IPS DF 19.7 (cell line): ENCODE measurements around the gene ODAPH.
"Not testable (repeated sequence)": the region's sequence is repeated elsewhere in the genome, so short reads cannot be mapped to it uniquely, and the experiment has no call there.

ENCODE experiments used
- DNase-seq: peaks from one replicate; pipeline ENCODE4 v3.0.0-alpha.2; 2013; ENCODE audit warnings: low read depth, low spot score

The ODAPH gene

GRCh38 chr4:75555294-75556164 lies at the start of gene ODAPH:
Gene ODAPH, plus strand, starts transcription at chr4:75556066. Its CDS starts 17 bp downstream, at chr4:75556083.
- DNase-seq = no peak

GRCh38 chr4:75509592-75509991 lies 46.3 kb upstream of the ODAPH start:
- DNase-seq = not testable (repeated sequence)

- no peak for DNase-seq
Measured at GRCh38 chr4:75511841-75512240, 44.0 kb upstream of the ODAPH start.

GRCh38 chr4:75512386-75513211 lies 43.3 kb upstream of the ODAPH start:
- DNase-seq = no peak

GRCh38 chr4:75513526-75514130 lies 42.2 kb upstream of the ODAPH start:
- no peak for DNase-seq

- DNase-seq = peak; percentile 89
Measured at GRCh38 chr4:75514131-75514948, 41.5 kb upstream of the ODAPH start, which contains the start of the genes RCHY1 and THAP6. Gene RCHY1, minus strand, starts transcription at chr4:75514403. Its CDS starts 117 bp downstream, at chr4:75514286. Gene THAP6, plus strand, starts transcription at chr4:75514473. Its CDS starts 980 bp downstream, at chr4:75515453.

- DNase-seq = no peak
Measured at GRCh38 chr4:75514949-75515612, 40.8 kb upstream of the ODAPH start.

- DNase-seq = no peak
Measured at GRCh38 chr4:75516144-75516543, 39.7 kb upstream of the ODAPH start.

- not testable (repeated sequence) for DNase-seq
Measured at GRCh38 chr4:75519452-75519851, 36.4 kb upstream of the ODAPH start.

- no peak for DNase-seq
Measured at GRCh38 chr4:75525086-75525485, 30.8 kb upstream of the ODAPH start.

- DNase-seq = no peak
Measured at GRCh38 chr4:75525910-75526309, 30.0 kb upstream of the ODAPH start.

- no peak for DNase-seq
Measured at GRCh38 chr4:75527482-75527881, 28.4 kb upstream of the ODAPH start.

GRCh38 chr4:75530556-75531322 lies 25.1 kb upstream of the ODAPH start:
- DNase-seq = no peak

GRCh38 chr4:75531536-75532143 lies 24.2 kb upstream of the ODAPH start:
- DNase-seq = not testable (repeated sequence)

GRCh38 chr4:75533339-75533887 lies 22.5 kb upstream of the ODAPH start:
- not testable (repeated sequence) for DNase-seq

GRCh38 chr4:75533926-75534325 lies 21.9 kb upstream of the ODAPH start:
- DNase-seq = not testable (repeated sequence)

GRCh38 chr4:75537308-75537707 lies 18.6 kb upstream of the ODAPH start:
- DNase-seq = not testable (repeated sequence)

- no peak for DNase-seq
Measured at GRCh38 chr4:75542824-75543223, 13.0 kb upstream of the ODAPH start.

- DNase-seq = not testable (repeated sequence)
Measured at GRCh38 chr4:75544220-75544619, 11.6 kb upstream of the ODAPH start.
